Neuronal stem cell (in vitro differentiated cells): ENCODE results near the gene ACTR3C.
A peak's percentile ranks its signal among the peaks of the same experiment; 100 is the strongest.

Source experiments
- DNase-seq: peaks from one replicate; pipeline ENCODE4 v3.0.0-alpha.2; 2013; ENCODE audit warnings: low spot score
- H2AFZ ChIP-seq: one replicate; pipeline ENCODE4 v1.6.1; 2013; ENCODE audit warnings: mild to moderate bottlenecking, low read length, inconsistent platforms
- H2AK5ac ChIP-seq: 2 replicates; pipeline ENCODE4 v1.6.1; 2013; ENCODE audit warnings: low read depth, mild to moderate bottlenecking, inconsistent platforms, low read length, moderate library complexity, mixed read lengths
- H2BK120ac ChIP-seq: 2 replicates; pipeline ENCODE4 v1.6.1; 2013; ENCODE audit warnings: low read depth, mild to moderate bottlenecking, inconsistent platforms, low read length, moderate library complexity, mixed read lengths
- H2BK12ac ChIP-seq: one replicate; pipeline ENCODE4 v1.6.1; 2013; ENCODE audit warnings: low read length, inconsistent platforms
- H2BK15ac ChIP-seq: 2 replicates; pipeline ENCODE4 v1.6.1; 2013; ENCODE audit warnings: mild to moderate bottlenecking, low read length, inconsistent platforms, mixed read lengths
- H2BK5ac ChIP-seq: one replicate; pipeline ENCODE4 v1.6.1; 2013; ENCODE audit warnings: inconsistent platforms, mild to moderate bottlenecking, low read length, moderate library complexity
- H3K14ac ChIP-seq: one replicate; pipeline ENCODE4 v1.6.1; 2013; ENCODE audit warnings: low read length, inconsistent platforms
- H3K18ac ChIP-seq: 2 replicates; pipeline ENCODE4 v1.6.1; 2013; ENCODE audit warnings: low read length, inconsistent platforms
- H3K23ac ChIP-seq: 2 replicates; pipeline ENCODE4 v1.6.1; 2013; ENCODE audit warnings: low read depth, mild to moderate bottlenecking, mixed read lengths, low read length, inconsistent platforms; ENCODE audit not compliant: poor library complexity
- H3K27ac ChIP-seq: replicated peaks from 3 replicates; pipeline ENCODE4 v1.5.1; 2013; ENCODE audit warnings: low read length, inconsistent platforms
- H3K27me3 ChIP-seq, 3 experiments: 2 replicates each; pipeline ENCODE4 v1.6.1; 2013; ENCODE audit warnings: low read length in 3 of 3, mild to moderate bottlenecking in 2 of 3, inconsistent platforms in 1 of 3, low read depth in 1 of 3, mixed read lengths in 1 of 3, moderate library complexity in 1 of 3; ENCODE audit not compliant: control insufficient read depth in 3 of 3, insufficient read depth in 3 of 3
- H3K36me3 ChIP-seq, 2 donors: replicated peaks in 1 of 2; 2 replicates each; pipeline ENCODE4 v1.6.1; 2013; ENCODE audit warnings: low read length in 2 of 2; ENCODE audit not compliant: control insufficient read depth in 2 of 2, insufficient read depth in 2 of 2
- H3K4ac ChIP-seq: 2 replicates; pipeline ENCODE4 v1.6.1; 2013; ENCODE audit warnings: inconsistent platforms, mild to moderate bottlenecking, low read length, moderate library complexity
- H3K4me1 ChIP-seq, 2 donors: 1 replicate in 1 of 2; 2 replicates in 1 of 2; pipeline ENCODE4 v1.6.1; 2013; ENCODE audit warnings: low read length in 2 of 2, low read depth in 1 of 2; ENCODE audit not compliant: control insufficient read depth in 2 of 2, insufficient read depth in 1 of 2
- H3K4me2 ChIP-seq: one replicate; pipeline ENCODE4 v1.6.1; 2013; ENCODE audit warnings: mild to moderate bottlenecking, low read length, inconsistent platforms; ENCODE audit not compliant: insufficient read depth, poor library complexity, severe bottlenecking
- H3K4me3 ChIP-seq, 2 donors: 2 replicates each; pipeline ENCODE4 v1.5.1; 2013; ENCODE audit warnings: low read length in 2 of 2, mild to moderate bottlenecking in 2 of 2, inconsistent platforms in 1 of 2, moderate library complexity in 1 of 2
- H3K79me1 ChIP-seq: one replicate; pipeline ENCODE4 v1.6.1; 2013; ENCODE audit warnings: low read depth, mild to moderate bottlenecking, inconsistent platforms, low read length, moderate library complexity
- H3K9ac ChIP-seq: one replicate; pipeline ENCODE4 v1.6.1; 2013; ENCODE audit warnings: mild to moderate bottlenecking, low read depth, low read length, inconsistent platforms; ENCODE audit not compliant: poor library complexity
- H3K9me3 ChIP-seq, 2 donors: replicated peaks in 1 of 2; 2 replicates each; pipeline versions ENCODE3 to v1.6.1; 2013; ENCODE audit warnings: low read length in 2 of 2, mild to moderate bottlenecking in 2 of 2, inconsistent platforms in 1 of 2, low read depth in 1 of 2, mixed read lengths in 1 of 2, moderate library complexity in 1 of 2; ENCODE audit not compliant: control insufficient read depth in 2 of 2, insufficient read depth in 1 of 2
- H4K8ac ChIP-seq: one replicate; pipeline ENCODE4 v1.6.1; 2013; ENCODE audit warnings: low read depth, mild to moderate bottlenecking, inconsistent platforms, low read length, moderate library complexity
- H4K91ac ChIP-seq: one replicate; pipeline ENCODE4 v1.6.1; 2013; ENCODE audit warnings: low read length, low read depth, mild to moderate bottlenecking, inconsistent platforms; ENCODE audit not compliant: poor library complexity
- WGBS, 2 donors: extraction: QIAGEN DNeasy Blood & Tissue Kit; methylation state at CpG; one replicate each; pipeline ENCODE4 v1.1.7; 2013; ENCODE audit warnings: missing lambda C conversion rate in 2 of 2, mixed read lengths in 1 of 2; ENCODE audit not compliant: insufficient read length in 2 of 2, insufficient replicate concordance in 1 of 2; ENCODE audit errors: extremely low coverage in 2 of 2; 5-methylcytosine and 5-hydroxymethylcytosine counted together

Gene ACTR3C

DNA sequence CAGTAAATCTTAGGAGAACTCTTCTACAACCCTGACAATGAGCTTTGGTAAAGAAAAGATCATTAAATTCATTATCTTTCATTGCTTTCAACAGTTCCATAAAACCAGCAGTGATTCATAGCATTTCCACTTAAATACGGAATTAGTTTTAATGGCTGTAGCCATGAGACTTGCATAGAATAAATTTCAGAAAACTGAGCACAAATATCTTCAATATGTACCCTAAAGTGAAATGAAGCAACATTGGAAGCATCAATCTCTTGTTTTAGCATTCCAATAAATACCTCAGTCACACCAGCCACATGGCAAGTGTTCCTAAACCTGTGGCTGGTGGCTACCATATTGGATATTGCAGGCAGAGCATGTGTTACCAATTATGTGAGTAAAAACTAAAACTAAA, 21.7 kb upstream of the ACTR3C start:
- no peak overlapping the region for H3K4me2 ChIP-seq
- no peak overlapping the region for H2BK5ac ChIP-seq
- no peaks in the 10 kb centered on the region for H3K36me3 ChIP-seq
- H2BK12ac ChIP-seq, result no peak overlapping the region
- DNase-seq, result no peak
- H4K8ac ChIP-seq, result no peak overlapping the region
- no peak overlapping the region for H3K9ac ChIP-seq
- no peak overlapping the region for H3K27ac ChIP-seq
- no peak overlapping the region for H3K23ac ChIP-seq
- no peak overlapping the region for H3K4me3 ChIP-seq
- WGBS, 2 donors, result no CpG with 5 or more reads among the region's 1 CpG
- H3K9me3 ChIP-seq, result peaks cover 3 to 7% of the 10 kb centered on the region in 2 donors
- H2BK15ac ChIP-seq, result no peak overlapping the region
- no peak overlapping the region for H3K4ac ChIP-seq
- H3K79me1 ChIP-seq, result no peaks in the 10 kb centered on the region
- no peak overlapping the region for H3K14ac ChIP-seq
- no peak overlapping the region for H4K91ac ChIP-seq
- no peak overlapping the region for H2AFZ ChIP-seq
- H2BK120ac ChIP-seq, result no peak overlapping the region
- peaks cover 5 to 7% of the 10 kb centered on the region in 2 donors for H3K4me1 ChIP-seq
- peaks cover 13 to 36% (median 25%) of the 10 kb centered on the region in 3 experiments for H3K27me3 ChIP-seq
- no peak overlapping the region for H2AK5ac ChIP-seq
- no peak overlapping the region for H3K18ac ChIP-seq

DNA sequence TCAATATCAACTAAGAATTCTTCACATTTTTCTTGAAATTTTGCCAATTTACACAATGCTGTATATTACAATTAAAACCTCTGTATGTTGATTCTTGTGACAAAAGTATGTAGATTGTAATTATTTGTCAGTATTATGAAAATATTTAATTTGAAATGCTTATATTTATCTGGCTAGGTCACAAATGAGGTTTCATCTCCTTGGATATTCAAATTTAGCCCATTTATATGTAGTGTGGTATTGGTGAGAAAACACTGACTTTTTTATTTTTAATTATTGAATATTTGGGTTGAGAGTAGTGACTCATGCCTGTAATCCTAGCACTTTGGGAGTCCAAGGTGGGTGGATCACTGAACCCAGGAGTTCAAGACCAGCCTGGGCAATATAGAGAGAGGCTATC, 21.0 kb upstream of the ACTR3C start:
- Histone ChIP-seq H2BK15ac (no peak overlapping the region), H2AFZ (no peak overlapping the region), H2BK12ac (no peak overlapping the region), H2BK120ac (no peak overlapping the region), H3K14ac (no peak overlapping the region), H4K8ac (no peak overlapping the region), H3K18ac (no peak overlapping the region), H2BK5ac (no peak overlapping the region), H3K36me3 (no peaks in the 10 kb centered on the region), H3K27me3 (peaks cover 13 to 43% (median 31%) of the 10 kb centered on the region in 3 experiments), H2AK5ac (no peak overlapping the region), H3K4me1 (peaks cover 7 to 10% of the 10 kb centered on the region in 2 donors), H3K79me1 (no peaks in the 10 kb centered on the region), H3K27ac (no peak overlapping the region), H3K9ac (no peak overlapping the region), H3K4ac (no peak overlapping the region), H3K23ac (no peak overlapping the region), H3K9me3 (peaks cover 3 to 7% of the 10 kb centered on the region in 2 donors), H4K91ac (no peak overlapping the region), H3K4me3 (no peak overlapping the region), H3K4me2 (no peak overlapping the region)
- no peak for DNase-seq

DNA sequence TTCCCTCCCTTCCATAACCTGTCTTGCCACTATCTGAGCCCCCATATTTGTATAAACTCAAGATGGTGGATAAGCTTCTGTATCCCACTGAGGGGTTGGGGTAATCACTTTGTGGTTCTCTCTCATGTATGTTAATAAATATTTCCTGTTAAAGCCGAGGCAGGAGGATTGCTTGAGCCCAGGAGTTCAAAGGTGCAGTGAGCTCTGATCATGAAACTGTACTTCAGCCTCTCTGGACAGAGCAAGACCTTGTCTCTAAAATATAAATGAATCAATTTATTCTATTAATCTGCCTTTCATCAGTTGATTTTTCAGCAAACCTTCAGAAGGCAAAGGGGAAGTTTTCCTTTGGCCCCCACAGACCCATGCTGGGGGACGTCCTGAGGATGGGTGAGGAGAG, 19.9 kb upstream of the ACTR3C start:
- Histone ChIP-seq H3K4ac (no peak overlapping the region), H3K27me3 (peaks cover 13 to 49% (median 37%) of the 10 kb centered on the region in 3 experiments), H4K91ac (no peak overlapping the region), H2BK12ac (no peak overlapping the region), H3K9me3 (peaks cover 3 to 5% of the 10 kb centered on the region in 2 donors), H3K14ac (no peak overlapping the region), H3K9ac (no peak overlapping the region), H2BK15ac (no peak overlapping the region), H3K4me2 (no peak overlapping the region), H3K4me3 (no peak overlapping the region), H4K8ac (no peak overlapping the region), H3K79me1 (no peaks in the 10 kb centered on the region), H2BK120ac (no peak overlapping the region), H3K36me3 (no peaks in the 10 kb centered on the region), H2AK5ac (no peak overlapping the region), H3K27ac (no peak overlapping the region), H2BK5ac (no peak overlapping the region), H3K4me1 (peaks cover 7 to 10% of the 10 kb centered on the region in 2 donors), H3K18ac (no peak overlapping the region), H2AFZ (no peak overlapping the region), H3K23ac (no peak overlapping the region)
- no peak for DNase-seq
- WGBS, 2 donors, result no CpG with 5 or more reads among the region's 2 CpGs

DNA sequence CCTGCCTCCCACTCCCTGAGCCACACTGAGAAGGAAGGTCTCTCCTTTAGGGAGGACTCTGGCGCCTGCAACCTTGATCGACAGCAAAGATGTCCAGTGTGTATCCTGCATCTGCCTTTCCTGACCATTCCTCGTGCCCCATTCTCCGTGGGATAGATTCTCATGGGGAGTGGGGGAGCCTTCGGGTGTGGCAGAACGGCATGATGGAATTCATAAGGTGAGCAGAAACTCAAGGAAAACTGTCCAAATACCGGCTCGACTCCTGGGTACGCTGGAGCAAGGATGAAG, 18.7 kb upstream of the ACTR3C start:
- Histone ChIP-seq H3K4me1 (peaks cover 10% of the 10 kb centered on the region in 2 donors), H2AFZ (peak overlapping the region; percentile 86), H2BK15ac (no peak overlapping the region), H3K18ac (no peak overlapping the region), H3K4me3 (peak overlapping the region in 1 of 2 donors; percentile 43), H4K8ac (no peak overlapping the region), H2AK5ac (no peak overlapping the region), H3K27ac (no peak overlapping the region), H3K4ac (no peak overlapping the region), H4K91ac (no peak overlapping the region), H3K14ac (no peak overlapping the region), H2BK12ac (no peak overlapping the region), H3K79me1 (no peaks in the 10 kb centered on the region), H3K27me3 (peaks cover 13 to 49% (median 37%) of the 10 kb centered on the region in 3 experiments), H2BK5ac (no peak overlapping the region), H3K36me3 (no peaks in the 10 kb centered on the region), H3K9ac (no peak overlapping the region), H3K9me3 (peaks cover 3 to 5% of the 10 kb centered on the region in 2 donors), H3K23ac (no peak overlapping the region), H2BK120ac (no peak overlapping the region), H3K4me2 (no peak overlapping the region)
- no CpG with 5 or more reads among the region's 9 CpGs for WGBS, 2 donors
- no peak for DNase-seq
